Stimulated activated CD4-positive, alpha-beta T cell treated with anti-CD3 and anti-CD28 coated beads, Interleukin-1b, Interleukin-23, amount 100 ng/mL, for 48 hours (primary cell): ENCODE measurements around the gene EPB41L4A.
"Not testable (repeated sequence)": the region's sequence is repeated elsewhere in the genome, so short reads cannot be mapped to it uniquely, and the experiment has no call there.

Experiments
- DNase-seq: peaks from one replicate; pipeline ENCODE4 v3.0.0-alpha.2; 2020

Gene EPB41L4A

GRCh38 chr5:112397690-112398089, 21.4 kb downstream of the EPB41L4A start:
- DNase-seq, result no peak

GRCh38 chr5:112396430-112396829, 22.6 kb downstream of the EPB41L4A start:
- no peak for DNase-seq

GRCh38 chr5:112395299-112395698, 23.8 kb downstream of the EPB41L4A start:
- not testable (repeated sequence) for DNase-seq

GRCh38 chr5:112390327-112390726, 28.8 kb downstream of the EPB41L4A start:
- no peak for DNase-seq

GRCh38 chr5:112388739-112389138, 30.3 kb downstream of the EPB41L4A start:
- DNase-seq, result no peak

GRCh38 chr5:112388074-112388473, 31.0 kb downstream of the EPB41L4A start:
- no peak for DNase-seq

GRCh38 chr5:112386766-112387165, 32.3 kb downstream of the EPB41L4A start:
- no peak for DNase-seq

GRCh38 chr5:112385969-112386368, 33.1 kb downstream of the EPB41L4A start:
- DNase-seq, result no peak

GRCh38 chr5:112385566-112385965, 33.5 kb downstream of the EPB41L4A start:
- DNase-seq, result no peak

GRCh38 chr5:112384523-112384922, 34.6 kb downstream of the EPB41L4A start:
- DNase-seq, result no peak

- DNase-seq, result no peak
Measured at GRCh38 chr5:112382886-112383285, 36.2 kb downstream of the EPB41L4A start.

- DNase-seq, result no peak
Measured at GRCh38 chr5:112381521-112381920, 37.6 kb downstream of the EPB41L4A start.

- no peak for DNase-seq
Measured at GRCh38 chr5:112379542-112380325, 39.3 kb downstream of the EPB41L4A start.

GRCh38 chr5:112374818-112375217, 44.3 kb downstream of the EPB41L4A start:
- no peak for DNase-seq

GRCh38 chr5:112374356-112374755, 44.7 kb downstream of the EPB41L4A start:
- no peak for DNase-seq

- DNase-seq, result no peak
Measured at GRCh38 chr5:112373885-112374284, 45.2 kb downstream of the EPB41L4A start.

- no peak for DNase-seq
Measured at GRCh38 chr5:112372543-112372942, 46.5 kb downstream of the EPB41L4A start.

- no peak for DNase-seq
Measured at GRCh38 chr5:112371067-112371466, 48.0 kb downstream of the EPB41L4A start.

- no peak for DNase-seq
Measured at GRCh38 chr5:112367400-112367799, 51.7 kb downstream of the EPB41L4A start.

GRCh38 chr5:112366987-112367386, 52.1 kb downstream of the EPB41L4A start:
- no peak for DNase-seq

- DNase-seq, result not testable (repeated sequence)
Measured at GRCh38 chr5:112360740-112361139, 58.3 kb downstream of the EPB41L4A start.

- DNase-seq, result no peak
Measured at GRCh38 chr5:112356178-112356956, 62.7 kb downstream of the EPB41L4A start.

- DNase-seq, result no peak
Measured at GRCh38 chr5:112355058-112355685, 63.9 kb downstream of the EPB41L4A start.

GRCh38 chr5:112353678-112354077, 65.4 kb downstream of the EPB41L4A start:
- DNase-seq, result no peak
